ENCODE data around the gene NUFIP2.

NUFIP2 gene

GRCh38 chr17:29327412-29327811 is 33.5 kb upstream of the NUFIP2 start:
- no peak for TF ChIP-seq CTCF (IDR thresholded peaks at IDR 0.05; ENCODE audit: low read depth, low read length, missing control alignments)
- DNase-seq (ENCODE audit: low read depth): no peak
- no peak overlapping the region for H3K4me3 ChIP-seq (ENCODE audit: low read depth, low read length)
- in situ Hi-C loops (cut with HindIII; ENCODE audit: low sequenced_read_pairs): no loop called here

- TF ChIP-seq CTCF (IDR thresholded peaks at IDR 0.05; ENCODE audit: low read depth, low read length, missing control alignments): no peak
- no peak for DNase-seq (ENCODE audit: low read depth)
- in situ Hi-C loops (cut with HindIII; ENCODE audit: low sequenced_read_pairs): no loop called here
Measured at GRCh38 chr17:29326023-29326813, 32.3 kb upstream of the NUFIP2 start.

DNA sequence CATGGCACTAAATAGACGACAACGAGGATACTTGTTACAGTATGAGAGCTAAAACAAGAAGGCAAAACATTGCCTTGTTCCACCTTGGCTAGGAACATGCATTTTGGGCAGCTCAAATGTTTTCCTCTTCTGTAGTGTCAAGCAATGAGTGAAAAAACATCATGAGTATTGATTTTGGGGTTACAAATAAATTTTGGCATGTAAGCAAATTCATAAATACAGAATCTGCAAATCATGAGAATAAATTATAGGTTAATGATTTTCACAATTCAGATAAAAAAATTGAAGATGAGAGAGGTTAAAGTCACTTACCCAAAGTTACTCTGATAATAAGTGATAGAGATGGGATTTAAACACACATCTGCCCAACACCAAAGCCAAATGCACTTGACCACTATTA is 28.4 kb upstream of the NUFIP2 start:
- no peak for DNase-seq (ENCODE audit: low read depth)
- TF ChIP-seq CTCF (IDR thresholded peaks at IDR 0.05; ENCODE audit: low read depth, low read length, missing control alignments): no peak
- no peak overlapping the region for H3K4me3 ChIP-seq (ENCODE audit: low read depth, low read length)
- in situ Hi-C loops (cut with HindIII; ENCODE audit: low sequenced_read_pairs): loop anchor here (5.0 kb wide), 1 partner anchor 35 kb away; no protein-coding TSS in a partner anchor

More at GRCh38 chr17:29326023-29326813, 32.3 kb upstream of the NUFIP2 start:
- H3K4me3 ChIP-seq (ENCODE audit: low read depth, low read length): no peak overlapping the region

GRCh38 chr17:29303386-29303785 is 9.4 kb upstream of the NUFIP2 start:
- in situ Hi-C loops (cut with HindIII; ENCODE audit: low sequenced_read_pairs): no loop called here
- no peak for DNase-seq (ENCODE audit: low read depth)
- H3K4me3 ChIP-seq (ENCODE audit: low read depth, low read length): no peak overlapping the region
- no peak for TF ChIP-seq CTCF (IDR thresholded peaks at IDR 0.05; ENCODE audit: low read depth, low read length, missing control alignments)

GRCh38 chr17:29299031-29299430 is 5.1 kb upstream of the NUFIP2 start:
- no peak overlapping the region for H3K4me3 ChIP-seq (ENCODE audit: low read depth, low read length)
- TF ChIP-seq CTCF (IDR thresholded peaks at IDR 0.05; ENCODE audit: low read depth, low read length, missing control alignments): no peak
- in situ Hi-C loops (cut with HindIII; ENCODE audit: low sequenced_read_pairs): no loop called here
- DNase-seq (ENCODE audit: low read depth): no peak

DNA sequence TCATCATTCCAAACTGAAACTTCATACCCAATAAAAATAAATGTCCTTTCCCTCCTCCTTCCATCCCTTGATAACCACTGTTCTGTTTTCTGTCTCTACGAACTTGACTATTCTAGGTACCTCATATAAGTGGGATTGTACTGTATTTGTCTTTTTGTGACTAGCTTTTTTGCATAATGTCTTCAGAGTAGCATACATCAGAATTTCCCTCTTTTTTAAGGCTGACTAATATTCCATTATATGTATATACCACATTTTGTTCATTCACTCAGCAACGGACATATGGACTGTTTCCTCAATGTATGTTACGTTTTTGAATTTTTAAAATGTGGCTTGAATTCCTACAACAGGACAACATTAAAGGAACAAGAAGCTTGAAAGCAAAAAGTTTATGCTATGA is 1.5 kb upstream of the NUFIP2 start:
- no peak for TF ChIP-seq CTCF (IDR thresholded peaks at IDR 0.05; ENCODE audit: low read depth, low read length, missing control alignments)
- DNase-seq (ENCODE audit: low read depth): no peak
- in situ Hi-C loops (cut with HindIII; ENCODE audit: low sequenced_read_pairs): no loop called here
- H3K4me3 ChIP-seq (ENCODE audit: low read depth, low read length): no peak overlapping the region
